Mammary epithelial cell (primary cell): ENCODE results near the gene OR6C65.
A peak's percentile ranks its signal among the peaks of the same experiment; 100 is the strongest.

Experiments used
- EZH2 ChIP-seq: IDR thresholded peaks from 2 replicates; pipeline ENCODE4 v1.6.1; 2012; ENCODE audit warnings: low read length, inconsistent platforms, borderline replicate concordance
- TF ChIP-seq, protein P1 (sequence below), 2 donors: IDR thresholded peaks in 1 of 2; conservative IDR thresholded peaks in 1 of 2; 2 replicates each; pipeline ENCODE4 v1.5.1; 2011 to 2012; ENCODE audit warnings: inconsistent platforms in 2 of 2, low read length in 2 of 2, mild to moderate bottlenecking in 2 of 2, control low read depth in 1 of 2, low read depth in 1 of 2; ENCODE audit not compliant: insufficient read depth in 1 of 2; ENCODE audit errors: extremely low read depth in 1 of 2

DNA sequence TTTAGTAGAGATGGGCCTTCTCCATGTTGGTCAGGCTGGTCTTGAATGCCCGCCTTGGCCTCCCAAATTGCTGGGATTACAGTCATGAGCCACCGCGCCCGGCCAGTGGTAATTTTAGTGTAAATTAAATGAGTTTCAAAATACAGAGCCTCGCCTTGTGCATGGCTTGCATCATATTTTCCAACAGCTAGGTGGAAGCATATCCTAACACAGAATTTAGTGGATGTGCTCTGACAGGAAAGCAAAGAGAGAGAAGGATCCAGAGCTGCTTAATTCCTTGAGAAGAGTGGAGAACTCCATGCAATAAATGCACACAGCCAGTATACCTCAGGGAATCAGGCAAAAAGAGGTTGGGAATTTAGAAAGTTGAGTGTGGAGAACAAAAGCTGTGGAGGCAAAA is 46.0 kb downstream of the OR6C65 start:
- TF ChIP-seq, protein P1, sequence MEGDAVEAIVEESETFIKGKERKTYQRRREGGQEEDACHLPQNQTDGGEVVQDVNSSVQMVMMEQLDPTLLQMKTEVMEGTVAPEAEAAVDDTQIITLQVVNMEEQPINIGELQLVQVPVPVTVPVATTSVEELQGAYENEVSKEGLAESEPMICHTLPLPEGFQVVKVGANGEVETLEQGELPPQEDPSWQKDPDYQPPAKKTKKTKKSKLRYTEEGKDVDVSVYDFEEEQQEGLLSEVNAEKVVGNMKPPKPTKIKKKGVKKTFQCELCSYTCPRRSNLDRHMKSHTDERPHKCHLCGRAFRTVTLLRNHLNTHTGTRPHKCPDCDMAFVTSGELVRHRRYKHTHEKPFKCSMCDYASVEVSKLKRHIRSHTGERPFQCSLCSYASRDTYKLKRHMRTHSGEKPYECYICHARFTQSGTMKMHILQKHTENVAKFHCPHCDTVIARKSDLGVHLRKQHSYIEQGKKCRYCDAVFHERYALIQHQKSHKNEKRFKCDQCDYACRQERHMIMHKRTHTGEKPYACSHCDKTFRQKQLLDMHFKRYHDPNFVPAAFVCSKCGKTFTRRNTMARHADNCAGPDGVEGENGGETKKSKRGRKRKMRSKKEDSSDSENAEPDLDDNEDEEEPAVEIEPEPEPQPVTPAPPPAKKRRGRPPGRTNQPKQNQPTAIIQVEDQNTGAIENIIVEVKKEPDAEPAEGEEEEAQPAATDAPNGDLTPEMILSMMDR (conservative IDR thresholded peaks at IDR 0.05 in 1 of 2, IDR thresholded peaks at IDR 0.05 in 1 of 2; ENCODE audit: extremely low read depth in 1 of 2, insufficient read depth in 1 of 2, low read depth in 1 of 2, low read length in 2 of 2) = peak in 1 of 2 donors; percentile 25
- TF ChIP-seq EZH2 = no peak
